CMK (cell line): ENCODE results near the gene IMPG1.

Experiments
- DNase-seq: peaks from one replicate; pipeline ENCODE4 v3.0.0-alpha.2; 2010; ENCODE audit warnings: low read depth

Gene IMPG1

GRCh38 chr6:76072562-76072961 lies at the start of gene IMPG1:
IMPG1 (minus strand) TSS chr6:76072662; CDS start chr6:76072488, 174 bp downstream.
- no peak for DNase-seq

GRCh38 chr6:76120302-76120701 lies 47.8 kb upstream of the IMPG1 start:
- DNase-seq: no peak

- no peak for DNase-seq
These were observed 819 bp upstream of the IMPG1 start for GRCh38 chr6:76073281-76073680.

GRCh38 chr6:76057469-76057868 lies 15.0 kb downstream of the IMPG1 start:
- DNase-seq: no peak

- DNase-seq: no peak
These were observed 20.1 kb downstream of the IMPG1 start for GRCh38 chr6:76052314-76052713.

GRCh38 chr6:76043690-76044089 lies 28.8 kb downstream of the IMPG1 start:
- DNase-seq: no peak

GRCh38 chr6:76035713-76036112 lies 36.7 kb downstream of the IMPG1 start:
- no peak for DNase-seq

- DNase-seq: no peak
These were observed 46.4 kb downstream of the IMPG1 start for GRCh38 chr6:76026101-76026500.

- DNase-seq: no peak
These were observed 57.6 kb downstream of the IMPG1 start for GRCh38 chr6:76014626-76015530.

- no peak for DNase-seq
These were observed 68.3 kb downstream of the IMPG1 start for GRCh38 chr6:76004202-76004601.

- DNase-seq: no peak
These were observed 68.8 kb downstream of the IMPG1 start for GRCh38 chr6:76003686-76004085.

- no peak for DNase-seq
These were observed 69.3 kb downstream of the IMPG1 start for GRCh38 chr6:76003113-76003512.

GRCh38 chr6:76000629-76001028 lies 71.8 kb downstream of the IMPG1 start:
- no peak for DNase-seq

GRCh38 chr6:75997696-75998095 lies 74.8 kb downstream of the IMPG1 start:
- no peak for DNase-seq

- no peak for DNase-seq
These were observed 79.0 kb downstream of the IMPG1 start for GRCh38 chr6:75993236-75994162.

- no peak for DNase-seq
These were observed 80.5 kb downstream of the IMPG1 start for GRCh38 chr6:75991941-75992340.

GRCh38 chr6:75986935-75987334 lies 85.5 kb downstream of the IMPG1 start:
- DNase-seq: no peak

- DNase-seq: no peak
These were observed 96.6 kb downstream of the IMPG1 start for GRCh38 chr6:75975904-75976303.

- DNase-seq: no peak
These were observed 102.4 kb downstream of the IMPG1 start for GRCh38 chr6:75970093-75970492.

- DNase-seq: no peak
These were observed 104.3 kb downstream of the IMPG1 start for GRCh38 chr6:75968143-75968542.

GRCh38 chr6:75963569-75963968 lies 108.9 kb downstream of the IMPG1 start:
- DNase-seq: no peak

- DNase-seq: no peak
These were observed 120.3 kb downstream of the IMPG1 start for GRCh38 chr6:75952128-75952527.

GRCh38 chr6:75947935-75948334 lies 124.5 kb downstream of the IMPG1 start:
- DNase-seq: no peak
